C4-2B (cell line): ENCODE results near the gene USP31.

Experiments
- CTCF ChIP-seq: fragments of 450-650 bp; conservative IDR thresholded peaks from 2 replicates; pipeline ENCODE4 v1.5.1; 2017; ENCODE audit warnings: mild to moderate bottlenecking
- ZFX ChIP-seq: fragments of 450-650 bp; IDR thresholded peaks from 2 replicates; pipeline ENCODE4 v1.6.1; 2017

GRCh38 chr16:23141033-23141432, 8.2 kb downstream of the USP31 start:
- TF ChIP-seq CTCF (no peak), ZFX (no peak)
